ENCODE data around the gene NACC2. TPM values are rescaled to one million over a fixed set of nuclear protein-coding genes. Genes with fewer than 3 reads are reported as not detected.

NACC2 gene
- polyA plus RNA-seq, 1 of the 3 experiments (the other 2 are of a cell fraction) = 22.1 TPM

DNA sequence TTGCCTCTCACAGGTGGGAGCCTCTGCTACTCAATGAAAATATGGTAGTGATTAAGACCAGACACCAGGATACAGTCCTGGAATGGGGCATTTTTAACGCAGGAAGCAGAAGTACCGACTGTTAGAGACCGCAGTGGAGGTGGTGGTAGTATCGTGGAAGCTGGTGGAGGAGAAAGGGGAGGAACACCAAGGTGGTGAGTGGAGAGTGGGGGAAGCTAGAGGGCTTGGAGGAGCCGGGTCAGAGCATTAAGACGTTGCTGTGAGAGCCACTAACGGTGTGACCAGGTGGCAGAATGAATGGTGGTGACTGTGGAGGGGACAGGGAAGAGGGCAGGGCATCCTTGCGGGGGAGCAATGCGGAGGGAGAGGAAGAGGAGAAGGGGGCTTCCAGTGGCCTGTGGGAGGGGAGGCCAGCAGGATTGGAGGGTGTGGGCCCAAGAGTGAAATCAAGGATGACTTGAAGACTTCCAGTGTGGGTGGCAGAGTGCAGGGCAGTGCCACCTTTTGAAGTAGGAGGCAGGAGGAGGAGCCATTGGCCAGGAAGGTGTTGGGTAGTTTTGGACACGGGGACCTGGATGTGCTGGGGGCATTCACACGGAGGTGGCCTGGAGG, 132.3 kb downstream of the NACC2 start:
- peaks cover 31% of the 10 kb centered on the region for H3K79me2 ChIP-seq (ENCODE audit: insufficient read depth)
- no peaks in the 10 kb centered on the region for H3K36me3 ChIP-seq (replicated peaks in 1 of 2; ENCODE audit: control insufficient read depth in 1 of 2, insufficient read depth in 2 of 2, low read length in 1 of 2)
- peaks cover 2 to 33% of the 10 kb centered on the region in 2 experiments; a peak in 3 of 4 replicates for H3K4me1 ChIP-seq (ENCODE audit: control insufficient read depth in 1 of 2, insufficient read depth in 2 of 2, low read depth in 1 of 2, low read length in 1 of 2)
- no peak overlapping the region for H3K9ac ChIP-seq
- no peak overlapping the region for H3K4me2 ChIP-seq
- WGBS (ENCODE audit: low lambda C conversion rate) = 80% methylated on average over 11 of the region's 11 CpGs
- CTCF ChIA-PET = interaction anchor here (0.8 to 11.3 kb wide), 3 partner anchors 40 to 176 kb away, joined by 3 to 174 read pairs (median 3); no protein-coding TSS in a partner anchor
- POLR2A ChIA-PET = no interaction called here
- H3K27ac ChIP-seq (ENCODE audit: low read depth in 2 of 2, low read length in 1 of 2) = peak overlapping the region in 1 of 2 experiments; percentile 26; a peak in 1 of 4 replicates
- H3K27me3 ChIP-seq (ENCODE audit: insufficient read depth) = no peaks in the 10 kb centered on the region
- DNase-seq = no peak
- H3K9me3 ChIP-seq = no peaks in the 10 kb centered on the region
- peaks cover 22% of the 10 kb centered on the region for H4K20me1 ChIP-seq (ENCODE audit: insufficient read depth)
- TF ChIP-seq YY1 (IDR thresholded peaks at IDR 0.05; ENCODE audit: low read depth) = no peak
- TF ChIP-seq, protein P1, sequence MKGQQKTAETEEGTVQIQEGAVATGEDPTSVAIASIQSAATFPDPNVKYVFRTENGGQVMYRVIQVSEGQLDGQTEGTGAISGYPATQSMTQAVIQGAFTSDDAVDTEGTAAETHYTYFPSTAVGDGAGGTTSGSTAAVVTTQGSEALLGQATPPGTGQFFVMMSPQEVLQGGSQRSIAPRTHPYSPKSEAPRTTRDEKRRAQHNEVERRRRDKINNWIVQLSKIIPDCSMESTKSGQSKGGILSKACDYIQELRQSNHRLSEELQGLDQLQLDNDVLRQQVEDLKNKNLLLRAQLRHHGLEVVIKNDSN (IDR thresholded peaks at IDR 0.05; ENCODE audit: borderline replicate concordance, low read depth) = no peak
- TF ChIP-seq CHD2 (IDR thresholded peaks at IDR 0.05; ENCODE audit: low read length, partially characterized antibody) = no peak
- no peak for TF ChIP-seq FOSL2 (IDR thresholded peaks at IDR 0.05; ENCODE audit: borderline replicate concordance, low read depth)
- no peak for TF ChIP-seq NFIC (IDR thresholded peaks at IDR 0.05; ENCODE audit: borderline replicate concordance)
- TF ChIP-seq RXRA (IDR thresholded peaks at IDR 0.05; ENCODE audit: borderline replicate concordance, low read depth) = no peak
- TF ChIP-seq, protein P2, sequence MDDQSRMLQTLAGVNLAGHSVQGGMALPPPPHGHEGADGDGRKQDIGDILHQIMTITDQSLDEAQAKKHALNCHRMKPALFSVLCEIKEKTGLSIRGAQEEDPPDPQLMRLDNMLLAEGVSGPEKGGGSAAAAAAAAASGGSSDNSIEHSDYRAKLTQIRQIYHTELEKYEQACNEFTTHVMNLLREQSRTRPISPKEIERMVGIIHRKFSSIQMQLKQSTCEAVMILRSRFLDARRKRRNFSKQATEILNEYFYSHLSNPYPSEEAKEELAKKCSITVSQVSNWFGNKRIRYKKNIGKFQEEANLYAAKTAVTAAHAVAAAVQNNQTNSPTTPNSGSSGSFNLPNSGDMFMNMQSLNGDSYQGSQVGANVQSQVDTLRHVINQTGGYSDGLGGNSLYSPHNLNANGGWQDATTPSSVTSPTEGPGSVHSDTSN (IDR thresholded peaks at IDR 0.05) = no peak
- H3K9me2 ChIP-seq = no peaks in the 10 kb centered on the region
- no peak overlapping the region for H3K4me3 ChIP-seq (ENCODE audit: low read depth in 2 of 2, low read length in 1 of 2)
- no peaks in the 10 kb centered on the region for H3F3A ChIP-seq (replicated peaks; ENCODE audit: insufficient read depth)
- H2AFZ ChIP-seq (ENCODE audit: low read depth) = no peak overlapping the region

DNA sequence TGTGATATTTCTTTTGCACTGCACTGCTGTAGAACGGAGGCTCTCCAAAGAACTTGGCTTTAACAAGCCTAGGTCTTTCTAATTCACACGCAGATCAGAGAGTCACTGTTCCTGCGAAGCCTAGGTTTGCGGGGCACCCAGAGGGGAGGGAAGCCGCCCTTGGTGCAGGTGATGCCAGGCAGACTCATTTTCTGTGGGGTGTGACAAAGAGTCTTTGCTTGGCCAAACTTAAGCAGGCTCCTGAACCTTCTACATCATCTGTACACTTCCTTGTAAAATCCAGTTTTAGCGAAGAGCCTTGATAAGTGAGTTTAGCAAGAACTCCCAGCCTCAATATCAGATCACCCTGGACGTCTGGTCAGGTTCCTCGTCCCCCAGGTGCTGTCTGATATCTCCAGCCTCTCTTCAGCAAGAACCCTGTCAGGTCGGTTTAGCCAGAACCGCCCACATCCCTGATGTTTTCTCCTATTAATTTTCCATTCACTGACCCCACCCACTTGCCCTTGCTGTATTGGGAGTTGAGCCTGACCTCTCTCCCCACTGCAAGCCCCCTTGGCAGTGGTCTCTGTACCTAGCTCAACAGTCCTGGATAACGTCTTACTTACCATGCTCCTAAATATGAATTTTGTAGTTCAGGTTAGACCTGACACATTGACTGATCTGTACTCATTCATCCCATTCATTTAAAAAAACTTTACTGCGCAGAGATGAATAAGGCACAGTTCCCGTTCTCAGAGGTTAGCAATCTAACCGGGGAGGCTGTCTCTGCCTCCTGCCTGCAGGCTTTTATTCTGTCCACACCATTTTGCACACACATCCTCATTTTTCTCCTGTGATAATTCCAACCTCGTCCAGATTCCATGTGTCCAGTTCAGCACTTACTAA, 133.0 kb downstream of the NACC2 start:
- H3K27me3 ChIP-seq (ENCODE audit: insufficient read depth) = no peaks in the 10 kb centered on the region
- 28% methylated on average over 15 of the region's 15 CpGs for WGBS (ENCODE audit: low lambda C conversion rate)
- POLR2A ChIA-PET = interaction anchor here (1.2 kb wide), 1 partner anchor 17 kb away, joined by 3 read pairs; no protein-coding TSS in a partner anchor
- peak; percentile 55 for DNase-seq
- peak overlapping the region in 1 of 2 experiments; percentile 55; a peak in 1 of 4 replicates for H3K27ac ChIP-seq (ENCODE audit: low read depth in 2 of 2, low read length in 1 of 2)
- H3K9me3 ChIP-seq = no peaks in the 10 kb centered on the region
- peaks cover 38% of the 10 kb centered on the region for H3K79me2 ChIP-seq (ENCODE audit: insufficient read depth)
- no peaks in the 10 kb centered on the region for H3K36me3 ChIP-seq (replicated peaks in 1 of 2; ENCODE audit: control insufficient read depth in 1 of 2, insufficient read depth in 2 of 2, low read length in 1 of 2)
- H3K4me2 ChIP-seq = peak overlapping the region; percentile 67
- H3F3A ChIP-seq (replicated peaks; ENCODE audit: insufficient read depth) = no peaks in the 10 kb centered on the region
- CTCF ChIA-PET = interaction anchor here (0.7 to 11.3 kb wide), 4 partner anchors 8 to 176 kb away, joined by 3 to 174 read pairs (median 4); no protein-coding TSS in a partner anchor
- H4K20me1 ChIP-seq (ENCODE audit: insufficient read depth) = peaks cover 22% of the 10 kb centered on the region
- H3K4me3 ChIP-seq (ENCODE audit: low read depth in 2 of 2, low read length in 1 of 2) = peak overlapping the region; percentile 37 to 90
- peaks cover 0 to 30% of the 10 kb centered on the region in 2 experiments; a peak in 2 of 4 replicates for H3K4me1 ChIP-seq (ENCODE audit: control insufficient read depth in 1 of 2, insufficient read depth in 2 of 2, low read depth in 1 of 2, low read length in 1 of 2)
- no peaks in the 10 kb centered on the region for H3K9me2 ChIP-seq
- peak overlapping the region; percentile 92 for H2AFZ ChIP-seq (ENCODE audit: low read depth)
- H3K9ac ChIP-seq = no peak overlapping the region
- TF ChIP-seq, protein P3, sequence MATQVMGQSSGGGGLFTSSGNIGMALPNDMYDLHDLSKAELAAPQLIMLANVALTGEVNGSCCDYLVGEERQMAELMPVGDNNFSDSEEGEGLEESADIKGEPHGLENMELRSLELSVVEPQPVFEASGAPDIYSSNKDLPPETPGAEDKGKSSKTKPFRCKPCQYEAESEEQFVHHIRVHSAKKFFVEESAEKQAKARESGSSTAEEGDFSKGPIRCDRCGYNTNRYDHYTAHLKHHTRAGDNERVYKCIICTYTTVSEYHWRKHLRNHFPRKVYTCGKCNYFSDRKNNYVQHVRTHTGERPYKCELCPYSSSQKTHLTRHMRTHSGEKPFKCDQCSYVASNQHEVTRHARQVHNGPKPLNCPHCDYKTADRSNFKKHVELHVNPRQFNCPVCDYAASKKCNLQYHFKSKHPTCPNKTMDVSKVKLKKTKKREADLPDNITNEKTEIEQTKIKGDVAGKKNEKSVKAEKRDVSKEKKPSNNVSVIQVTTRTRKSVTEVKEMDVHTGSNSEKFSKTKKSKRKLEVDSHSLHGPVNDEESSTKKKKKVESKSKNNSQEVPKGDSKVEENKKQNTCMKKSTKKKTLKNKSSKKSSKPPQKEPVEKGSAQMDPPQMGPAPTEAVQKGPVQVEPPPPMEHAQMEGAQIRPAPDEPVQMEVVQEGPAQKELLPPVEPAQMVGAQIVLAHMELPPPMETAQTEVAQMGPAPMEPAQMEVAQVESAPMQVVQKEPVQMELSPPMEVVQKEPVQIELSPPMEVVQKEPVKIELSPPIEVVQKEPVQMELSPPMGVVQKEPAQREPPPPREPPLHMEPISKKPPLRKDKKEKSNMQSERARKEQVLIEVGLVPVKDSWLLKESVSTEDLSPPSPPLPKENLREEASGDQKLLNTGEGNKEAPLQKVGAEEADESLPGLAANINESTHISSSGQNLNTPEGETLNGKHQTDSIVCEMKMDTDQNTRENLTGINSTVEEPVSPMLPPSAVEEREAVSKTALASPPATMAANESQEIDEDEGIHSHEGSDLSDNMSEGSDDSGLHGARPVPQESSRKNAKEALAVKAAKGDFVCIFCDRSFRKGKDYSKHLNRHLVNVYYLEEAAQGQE (IDR thresholded peaks at IDR 0.05; ENCODE audit: low read depth, low read length) = no peak
- TF ChIP-seq TAF1 (IDR thresholded peaks at IDR 0.05; ENCODE audit: borderline replicate concordance, low read depth, low read length) (no peak), YY1 (IDR thresholded peaks at IDR 0.05; ENCODE audit: low read depth) (no peak), EZH2phosphoT487 (IDR thresholded peaks at IDR 0.05; ENCODE audit: borderline replicate concordance, low read depth) (no peak), TCF12 (IDR thresholded peaks at IDR 0.05) (no peak), FOSL2 (IDR thresholded peaks at IDR 0.05; ENCODE audit: borderline replicate concordance, low read depth) (no peak), FOXJ3 (CRISPR knock-in tag; IDR thresholded peaks at IDR 0.05) (no peak)
- TF ChIP-seq, protein P4, sequence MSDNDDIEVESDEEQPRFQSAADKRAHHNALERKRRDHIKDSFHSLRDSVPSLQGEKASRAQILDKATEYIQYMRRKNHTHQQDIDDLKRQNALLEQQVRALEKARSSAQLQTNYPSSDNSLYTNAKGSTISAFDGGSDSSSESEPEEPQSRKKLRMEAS (IDR thresholded peaks at IDR 0.05; ENCODE audit: low read depth) = no peak
- TF ChIP-seq, protein P5, sequence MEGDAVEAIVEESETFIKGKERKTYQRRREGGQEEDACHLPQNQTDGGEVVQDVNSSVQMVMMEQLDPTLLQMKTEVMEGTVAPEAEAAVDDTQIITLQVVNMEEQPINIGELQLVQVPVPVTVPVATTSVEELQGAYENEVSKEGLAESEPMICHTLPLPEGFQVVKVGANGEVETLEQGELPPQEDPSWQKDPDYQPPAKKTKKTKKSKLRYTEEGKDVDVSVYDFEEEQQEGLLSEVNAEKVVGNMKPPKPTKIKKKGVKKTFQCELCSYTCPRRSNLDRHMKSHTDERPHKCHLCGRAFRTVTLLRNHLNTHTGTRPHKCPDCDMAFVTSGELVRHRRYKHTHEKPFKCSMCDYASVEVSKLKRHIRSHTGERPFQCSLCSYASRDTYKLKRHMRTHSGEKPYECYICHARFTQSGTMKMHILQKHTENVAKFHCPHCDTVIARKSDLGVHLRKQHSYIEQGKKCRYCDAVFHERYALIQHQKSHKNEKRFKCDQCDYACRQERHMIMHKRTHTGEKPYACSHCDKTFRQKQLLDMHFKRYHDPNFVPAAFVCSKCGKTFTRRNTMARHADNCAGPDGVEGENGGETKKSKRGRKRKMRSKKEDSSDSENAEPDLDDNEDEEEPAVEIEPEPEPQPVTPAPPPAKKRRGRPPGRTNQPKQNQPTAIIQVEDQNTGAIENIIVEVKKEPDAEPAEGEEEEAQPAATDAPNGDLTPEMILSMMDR (IDR thresholded peaks at IDR 0.05) = no peak
- TF ChIP-seq, protein P2 (IDR thresholded peaks at IDR 0.05) = no peak
